ENCODE measurements around the gene CDH26.
A peak's percentile ranks its signal among the peaks of the same experiment; 100 is the strongest.

CDH26 gene

GRCh38 chr20:59985164-59985563 is 26.9 kb downstream of the CDH26 start:
- DNase-seq (ENCODE audit: low read depth), result no peak

- no peak for DNase-seq (ENCODE audit: low read depth)
Observed at GRCh38 chr20:59985864-59986263, 27.6 kb downstream of the CDH26 start.

GRCh38 chr20:59987135-59987534 is 28.9 kb downstream of the CDH26 start:
- DNase-seq (ENCODE audit: low read depth), result no peak

- no peak for DNase-seq (ENCODE audit: low read depth)
Observed at GRCh38 chr20:59988141-59988540, 29.9 kb downstream of the CDH26 start.

GRCh38 chr20:59992526-59993084 is 34.4 kb downstream of the CDH26 start:
- DNase-seq (ENCODE audit: low read depth), result no peak

GRCh38 chr20:59993736-59994430 is 35.7 kb downstream of the CDH26 start:
- DNase-seq (ENCODE audit: low read depth), result no peak

- DNase-seq (ENCODE audit: low read depth), result peak; percentile 8
Observed at GRCh38 chr20:59994697-59995122, 36.5 kb downstream of the CDH26 start.

- no peak for DNase-seq (ENCODE audit: low read depth)
Observed at GRCh38 chr20:59996108-59996507, 37.9 kb downstream of the CDH26 start.

GRCh38 chr20:59997896-59998295 is 39.7 kb downstream of the CDH26 start:
- no peak for DNase-seq (ENCODE audit: low read depth)

- no peak for DNase-seq (ENCODE audit: low read depth)
Observed at GRCh38 chr20:59999502-59999901, 41.3 kb downstream of the CDH26 start.

GRCh38 chr20:60000271-60001042 is 42.2 kb downstream of the CDH26 start:
- DNase-seq (ENCODE audit: low read depth), result no peak

- no peak for DNase-seq (ENCODE audit: low read depth)
Observed at GRCh38 chr20:60001108-60001507, 42.9 kb downstream of the CDH26 start.

- DNase-seq (ENCODE audit: low read depth), result no peak
Observed at GRCh38 chr20:60003776-60004175, 45.6 kb downstream of the CDH26 start.

GRCh38 chr20:60006261-60006660 is 48.0 kb downstream of the CDH26 start:
- no peak for DNase-seq (ENCODE audit: low read depth)

- no peak for DNase-seq (ENCODE audit: low read depth)
Observed at GRCh38 chr20:60007464-60007863, 49.2 kb downstream of the CDH26 start.

GRCh38 chr20:60008130-60008808 is 50.0 kb downstream of the CDH26 start:
- no peak for DNase-seq (ENCODE audit: low read depth)

GRCh38 chr20:60009318-60009717 is 51.1 kb downstream of the CDH26 start:
- DNase-seq (ENCODE audit: low read depth), result no peak

- no peak for DNase-seq (ENCODE audit: low read depth)
Observed at GRCh38 chr20:60009826-60010616, 51.8 kb downstream of the CDH26 start.

GRCh38 chr20:60010689-60011458 is 52.7 kb downstream of the CDH26 start:
- no peak for DNase-seq (ENCODE audit: low read depth)

GRCh38 chr20:60011512-60012507 is 53.6 kb downstream of the CDH26 start:
- DNase-seq (ENCODE audit: low read depth), result no peak
